Loucy (cell line): Measurements from ENCODE around the gene PNPLA1.

ENCODE experiments used
- H2AFZ ChIP-seq: fragments of 200-600 bp; sonication (generic); 2 replicates; pipeline ENCODE4 v1.6.0; 2016; ENCODE audit warnings: antibody characterized with exemption, mild to moderate bottlenecking, low read length, moderate library complexity
- H3F3A ChIP-seq: fragments of 200-600 bp; 2 replicates; pipeline ENCODE4 v1.6.0; 2016; ENCODE audit warnings: antibody characterized with exemption, low read depth, mild to moderate bottlenecking
- H3K27me3 ChIP-seq: fragments of 200-600 bp; sonication (generic); 2 replicates; pipeline ENCODE4 v1.6.1; 2014; ENCODE audit warnings: low read length, mild to moderate bottlenecking; ENCODE audit not compliant: insufficient read depth, poor library complexity, severe bottlenecking
- H3K36me3 ChIP-seq: fragments of 200-600 bp; sonication (generic); 2 replicates; pipeline ENCODE4 v1.6.1; 2016; ENCODE audit warnings: low read length; ENCODE audit not compliant: insufficient read depth
- H3K4me1 ChIP-seq: fragments of 200-600 bp; sonication (generic); 2 replicates; pipeline ENCODE4 v1.5.1; 2014; ENCODE audit warnings: low read length, mild to moderate bottlenecking; ENCODE audit not compliant: insufficient read depth, poor library complexity, severe bottlenecking
- H3K4me2 ChIP-seq: fragments of 200-600 bp; sonication (generic); 2 replicates; pipeline ENCODE4 v1.6.0; 2014; ENCODE audit warnings: antibody characterized with exemption, low read length, low read depth, mild to moderate bottlenecking; ENCODE audit not compliant: poor library complexity, severe bottlenecking
- H3K4me3 ChIP-seq: fragments of 200-600 bp; sonication (generic); 2 replicates; pipeline ENCODE4 v1.5.1; 2014; ENCODE audit warnings: low read length, mild to moderate bottlenecking, mixed read lengths; ENCODE audit not compliant: poor library complexity, severe bottlenecking
- H3K79me2 ChIP-seq: fragments of 200-600 bp; sonication (generic); 2 replicates; pipeline ENCODE4 v1.6.1; 2014; ENCODE audit warnings: low read length; ENCODE audit not compliant: insufficient read depth
- H3K9ac ChIP-seq: fragments of 200-600 bp; sonication (generic); 2 replicates; pipeline ENCODE4 v1.6.0; 2014; ENCODE audit warnings: mild to moderate bottlenecking, low read depth, low read length, moderate library complexity; ENCODE audit not compliant: poor library complexity, severe bottlenecking
- H3K9me2 ChIP-seq: fragments of 200-600 bp; sonication (generic); replicated peaks from 2 replicates; pipeline ENCODE4 v1.6.1; 2016; ENCODE audit warnings: low read depth, low read length, mixed read lengths
- H3K9me3 ChIP-seq: fragments of 200-600 bp; sonication (generic); 2 replicates; pipeline ENCODE4 v1.6.1; 2014; ENCODE audit warnings: mild to moderate bottlenecking, antibody characterized with exemption, low read length, low read depth; ENCODE audit not compliant: insufficient read depth
- H4K20me1 ChIP-seq: fragments of 200-600 bp; sonication (generic); 2 replicates; pipeline ENCODE4 v1.6.0; 2014; ENCODE audit warnings: antibody characterized with exemption, low read length, mild to moderate bottlenecking; ENCODE audit not compliant: insufficient read depth, poor library complexity, severe bottlenecking
- CTCF ChIP-seq: fragments of 200-600 bp; sonication (generic); conservative IDR thresholded peaks from 2 replicates; pipeline ENCODE4 v1.5.1; 2014; ENCODE audit warnings: mild to moderate bottlenecking, antibody characterized with exemption, low read length
- EZH2phosphoT487 ChIP-seq: fragments of 200-600 bp; IDR thresholded peaks from 2 replicates; pipeline ENCODE4 v1.6.1; 2018; ENCODE audit warnings: antibody characterized with exemption, mild to moderate bottlenecking, moderate library complexity, borderline replicate concordance

Gene PNPLA1

DNA sequence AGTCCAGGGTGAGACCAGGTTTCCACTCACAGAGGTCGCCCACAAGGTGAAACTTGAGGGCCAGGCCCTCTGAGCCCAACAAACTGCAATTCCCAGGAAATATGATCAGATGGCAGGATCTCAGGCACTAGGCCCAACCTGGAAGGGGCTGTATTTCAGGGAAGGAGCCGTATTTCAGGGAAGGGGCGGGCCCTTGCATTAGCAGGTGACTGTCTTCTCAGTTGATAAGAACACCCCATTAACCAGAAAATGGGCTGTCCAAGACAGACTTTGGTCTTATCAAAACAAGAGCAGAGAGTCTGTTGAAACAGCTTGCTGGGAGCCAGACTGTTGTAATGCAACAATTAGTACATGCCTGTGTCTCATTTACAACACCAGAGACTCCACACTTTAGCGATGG lies 77.8 kb downstream of the PNPLA1 start:
- no peak overlapping the region for H2AFZ ChIP-seq
- TF ChIP-seq EZH2phosphoT487: no peak
- no peak for TF ChIP-seq CTCF
- H3K4me3 ChIP-seq: no peak overlapping the region
- H4K20me1 ChIP-seq: no peaks in the 10 kb centered on the region
- no peak overlapping the region for H3K4me2 ChIP-seq
- no peaks in the 10 kb centered on the region for H3K79me2 ChIP-seq
- H3K27me3 ChIP-seq: no peaks in the 10 kb centered on the region
- H3K9ac ChIP-seq: no peak overlapping the region
- H3K36me3 ChIP-seq: no peaks in the 10 kb centered on the region
- H3K4me1 ChIP-seq: peaks cover 9% of the 10 kb centered on the region
- no peaks in the 10 kb centered on the region for H3K9me3 ChIP-seq
- H3K9me2 ChIP-seq: no peaks in the 10 kb centered on the region
- no peaks in the 10 kb centered on the region for H3F3A ChIP-seq

GRCh38 chr6:36349240-36349639 lies 79.4 kb downstream of the PNPLA1 start:
- no peak for TF ChIP-seq CTCF
- TF ChIP-seq EZH2phosphoT487: no peak
- no peak overlapping the region for H2AFZ ChIP-seq

DNA sequence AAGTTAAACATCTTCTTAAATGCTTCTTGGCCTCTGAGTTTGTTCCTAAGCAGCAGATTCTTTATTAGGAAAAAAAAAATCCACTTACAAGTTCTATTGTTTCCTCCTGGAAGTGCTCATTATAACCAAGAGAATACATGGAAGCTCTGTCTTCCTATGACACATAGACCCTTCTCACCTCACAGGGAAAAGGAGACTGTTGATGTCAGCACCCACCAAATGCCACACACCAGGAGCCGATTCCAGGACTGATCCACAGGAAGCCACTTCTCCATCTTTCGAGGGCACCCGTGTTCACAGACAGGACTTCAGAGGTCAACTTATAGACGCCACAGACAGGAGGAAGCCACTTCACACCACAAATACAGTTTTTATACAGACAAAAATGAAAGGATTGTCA lies 80.2 kb downstream of the PNPLA1 start:
- Histone ChIP-seq H3K9me3 (no peaks in the 10 kb centered on the region), H3K4me2 (no peak overlapping the region), H3K4me3 (no peak overlapping the region), H4K20me1 (no peaks in the 10 kb centered on the region), H3F3A (no peaks in the 10 kb centered on the region), H3K36me3 (no peaks in the 10 kb centered on the region), H3K4me1 (peaks cover 9% of the 10 kb centered on the region), H3K79me2 (no peaks in the 10 kb centered on the region), H3K27me3 (no peaks in the 10 kb centered on the region), H2AFZ (no peak overlapping the region), H3K9ac (no peak overlapping the region), H3K9me2 (no peaks in the 10 kb centered on the region)
- no peak for TF ChIP-seq EZH2phosphoT487
- no peak for TF ChIP-seq CTCF

More at GRCh38 chr6:36349240-36349639, 79.4 kb downstream of the PNPLA1 start:
- no peaks in the 10 kb centered on the region for H3F3A ChIP-seq
- no peak overlapping the region for H3K4me2 ChIP-seq
- H3K27me3 ChIP-seq: no peaks in the 10 kb centered on the region
- H3K4me1 ChIP-seq: peaks cover 9% of the 10 kb centered on the region
- no peaks in the 10 kb centered on the region for H3K9me3 ChIP-seq
- H3K79me2 ChIP-seq: no peaks in the 10 kb centered on the region
- no peaks in the 10 kb centered on the region for H4K20me1 ChIP-seq
- no peak overlapping the region for H3K4me3 ChIP-seq
- H3K9ac ChIP-seq: no peak overlapping the region
- H3K9me2 ChIP-seq: no peaks in the 10 kb centered on the region
- H3K36me3 ChIP-seq: no peaks in the 10 kb centered on the region
